HepG2 (cell line): ENCODE data around the gene MTM1. TPM values are rescaled to one million over a fixed set of nuclear protein-coding genes. Genes with fewer than 3 reads are reported as not detected.

ENCODE experiments used
- ATAC-seq: fragments of 200-7000 bp; cut with Tn5 transposase; 3 replicates; pipeline ENCODE4 v1.9.1; 2020; ENCODE audit warnings: mild to moderate bottlenecking, moderate library complexity
- BruUV-seq: library from RNA; stranded (reverse); fragments of 400-500 nt; replicated peaks from 2 replicates; lab custom pipeline; 2021; lab: Mats Ljungman, UMichigan
- CTCF ChIA-PET: fragments of 300-600 bp; formaldehyde crosslinking; extraction: SDS; loops from one replicate; lab custom pipeline; 2021; ENCODE audit warnings: low total read pairs, inconsistent platforms, low intra/inter-chr PET ratio; lab: Yijun Ruan, JAX
- POLR2A ChIA-PET: fragments of 350-600 bp; sonication (Branson Sonifier 250); formaldehyde crosslinking; loops from one replicate; lab custom pipeline; 2020; ENCODE audit warnings: antibody characterized with exemption, inconsistent platforms; lab: Yijun Ruan, JAX
- DNase-seq: peaks from one replicate; pipeline ENCODE4 v3.0.0-alpha.2; 2015; ENCODE audit warnings: low spot score
- FAIRE-seq: peaks from 3 replicates; lab custom pipeline; 2011; peaks lifted over from hg19 to GRCh38; lab: Jason Lieb, UNC
- H2AFZ ChIP-seq: one replicate; pipeline ENCODE4 v1.6.1; 2011; ENCODE audit warnings: low read length, inconsistent platforms
- H3K27ac ChIP-seq: fragments of 300-600 bp; 3 replicates; pipeline ENCODE4 v1.8.0; 2011; ENCODE audit warnings: mixed run types, mild to moderate bottlenecking, mixed read lengths, low read length, inconsistent platforms; ENCODE audit not compliant: insufficient read depth; ENCODE audit errors: extremely low read length
- H3K27me3 ChIP-seq, 2 experiments: fragments of 200-600 bp in 1 of 2; 2 replicates in 1 of 2; 3 replicates in 1 of 2; pipeline versions ENCODE4 v1.6.0 to v1.8.0; 2011; ENCODE audit warnings: low read length in 2 of 2, mild to moderate bottlenecking in 2 of 2, moderate library complexity in 2 of 2, inconsistent platforms in 1 of 2; ENCODE audit not compliant: insufficient read depth in 2 of 2, control insufficient read depth in 1 of 2
- H3K36me3 ChIP-seq, 2 experiments: fragments of 200-600 bp in 1 of 2; replicated peaks in 1 of 2; 2 replicates in 1 of 2; 3 replicates in 1 of 2; pipeline versions ENCODE4 v1.5.1 to v1.8.0; 2011; ENCODE audit warnings: low read length in 2 of 2, inconsistent platforms in 1 of 2; ENCODE audit not compliant: insufficient read depth in 2 of 2, control insufficient read depth in 1 of 2
- H3K4me1 ChIP-seq: 2 replicates; pipeline ENCODE4 v1.5.1; 2012; ENCODE audit warnings: low read length, inconsistent platforms; ENCODE audit not compliant: insufficient read depth
- H3K4me2 ChIP-seq: 2 replicates; pipeline ENCODE4 v1.6.0; 2011; ENCODE audit warnings: low read depth, low read length, inconsistent platforms
- H3K4me3 ChIP-seq, 3 experiments: fragments of 200-600 bp in 1 of 3; sonication (generic), shearing (Covaris generic) in 1 of 3; replicated peaks in 1 of 3; 2 replicates each; pipeline ENCODE4 v1.5.1; 2011 to 2016; ENCODE audit warnings: low read length in 3 of 3, inconsistent platforms in 2 of 3, low read depth in 2 of 3, mild to moderate bottlenecking in 2 of 3, control low read depth in 1 of 3, mixed read lengths in 1 of 3; ENCODE audit not compliant: insufficient read depth in 1 of 3
- H3K79me2 ChIP-seq: one replicate; pipeline ENCODE4 v1.6.1; 2011; ENCODE audit warnings: low read length, inconsistent platforms; ENCODE audit not compliant: insufficient read depth
- H3K9ac ChIP-seq: 2 replicates; pipeline ENCODE4 v1.6.0; 2011; ENCODE audit warnings: mild to moderate bottlenecking, low read depth, low read length, inconsistent platforms; ENCODE audit not compliant: insufficient read depth
- H3K9me3 ChIP-seq: 2 replicates; pipeline ENCODE4 v1.5.1; 2012; ENCODE audit warnings: mild to moderate bottlenecking, low read length
- H4K20me1 ChIP-seq: 2 replicates; pipeline ENCODE4 v1.6.0; 2011; ENCODE audit warnings: inconsistent platforms, mild to moderate bottlenecking, low read length, moderate library complexity; ENCODE audit not compliant: insufficient read depth
- ATF4 ChIP-seq, 2 experiments: fragments of 450-650 bp in 1 of 2; sonication (generic) in 1 of 2; formaldehyde crosslinking; IDR thresholded peaks; 2 replicates each; pipeline versions ENCODE4 v1.5.0 to v1.8.0; 2020 to 2022; ENCODE audit warnings: mild to moderate bottlenecking in 1 of 2, missing genetic modification reagents in 1 of 2
- BATF2 ChIP-seq: sonication (generic); formaldehyde crosslinking; IDR thresholded peaks from 2 replicates; pipeline ENCODE4 v1.8.0; 2022; ENCODE audit warnings: mild to moderate bottlenecking, missing genetic modification reagents, moderate library complexity
- GMEB1 ChIP-seq: sonication (generic); formaldehyde crosslinking; IDR thresholded peaks from 2 replicates; pipeline ENCODE4 v1.5.1; 2020; ENCODE audit warnings: missing genetic modification reagents, mild to moderate bottlenecking, borderline replicate concordance
- NCOA2 ChIP-seq: sonication (generic); formaldehyde crosslinking; IDR thresholded peaks from 2 replicates; pipeline ENCODE4 v1.8.0; 2022; ENCODE audit warnings: inconsistent platforms
- NR2F2 ChIP-seq: IDR thresholded peaks from 2 replicates; pipeline ENCODE4 v1.6.1; 2012; ENCODE audit warnings: low read depth, inconsistent platforms, borderline replicate concordance
- PCBP2 ChIP-seq: fragments of 200-400 bp; formaldehyde crosslinking; optimal IDR thresholded peaks from 2 replicates; pipeline ENCODE3; 2018; ENCODE audit warnings: low read length, low read depth; ENCODE audit not compliant: poor library complexity, severe bottlenecking
- RARA ChIP-seq: IDR thresholded peaks from 2 replicates; pipeline ENCODE4 v1.6.1; 2016; ENCODE audit warnings: missing genetic modification reagents, missing compliant biosample characterization
- SOX5 ChIP-seq: IDR thresholded peaks from 2 replicates; pipeline ENCODE4 v1.6.1; 2016; ENCODE audit warnings: borderline replicate concordance
- ZFP37 ChIP-seq: sonication (generic); formaldehyde crosslinking; IDR thresholded peaks from 2 replicates; pipeline ENCODE4 v1.4.0; 2020; ENCODE audit warnings: missing genetic modification reagents, borderline replicate concordance
- ZNF446 ChIP-seq: sonication (generic); formaldehyde crosslinking; IDR thresholded peaks from 2 replicates; pipeline ENCODE4 v1.5.0; 2020; ENCODE audit warnings: mild to moderate bottlenecking, missing genetic modification reagents
- ZNF720 ChIP-seq: sonication (generic); formaldehyde crosslinking; IDR thresholded peaks from 2 replicates; pipeline ENCODE4 v1.4.0; 2020; ENCODE audit warnings: missing genetic modification reagents
- WGBS: methylation state at CpG from one replicate; pipeline ENCODE4 v1.1.6; 2017; ENCODE audit warnings: low lambda C conversion rate; 5-methylcytosine and 5-hydroxymethylcytosine counted together
- in situ Hi-C: cut with HindIII; loops from 2 replicates; pipeline ENCODE4 v1.10.0; 2017; ENCODE audit warnings: low pct_unique_long_range_greater_than_20kb; ENCODE audit not compliant: extremely low pct_ligation_motif_present
- intact Hi-C: fragments of 100-400 bp; cut with micrococcal nuclease; formaldehyde crosslinking; loops from one replicate; pipeline ENCODE4 v1.10.0; 2022; ENCODE audit not compliant: unreplicated experiment
- polyA plus RNA-seq, 8 experiments: library from polyadenylated mRNA; depleted of rRNA in 3 of 8; stranded (reverse) in 7 of 8; unstranded in 1 of 8; fragments of >200 nt; fragmentation: Illumina TruSeq in 4 of 8; extraction: Trizol in 4 of 8; gene quantifications; 2 replicates each; pipeline versions ENCODE4 v1.2.1 to v1.2.3, GENCODE V29; 2011 to 2016; ENCODE audit warnings: low read depth in 4 of 8, missing spikeins in 1 of 8, mixed read lengths in 1 of 8; ENCODE audit not compliant: insufficient read depth in 1 of 8
- total RNA-seq, 5 experiments: library from RNA; depleted of rRNA; stranded (reverse); fragments of >200 nt; fragmentation: Illumina TruSeq; extraction: Trizol; gene quantifications; 2 replicates each; pipeline ENCODE4 v1.2.3, GENCODE V29; 2016; ENCODE audit warnings: low read depth in 1 of 5
- TF ChIP-seq, protein P1 (sequence below): sonication (generic); formaldehyde crosslinking; IDR thresholded peaks from 2 replicates; pipeline ENCODE4 v1.8.1; 2023; ENCODE audit warnings: mild to moderate bottlenecking, missing genetic modification reagents
- TF ChIP-seq, protein P2 (sequence below): sonication (generic); formaldehyde crosslinking; IDR thresholded peaks from 2 replicates; pipeline ENCODE4 v1.4.0; 2020; ENCODE audit warnings: missing genetic modification reagents, low read depth, mild to moderate bottlenecking, borderline replicate concordance

The MTM1 gene
- total and polyA plus RNA-seq, 2 of the 13 experiments (the other 11 are each of a cell fraction or from before 2014, with no cell fraction given): 12.0 to 15.2 TPM

DNA sequence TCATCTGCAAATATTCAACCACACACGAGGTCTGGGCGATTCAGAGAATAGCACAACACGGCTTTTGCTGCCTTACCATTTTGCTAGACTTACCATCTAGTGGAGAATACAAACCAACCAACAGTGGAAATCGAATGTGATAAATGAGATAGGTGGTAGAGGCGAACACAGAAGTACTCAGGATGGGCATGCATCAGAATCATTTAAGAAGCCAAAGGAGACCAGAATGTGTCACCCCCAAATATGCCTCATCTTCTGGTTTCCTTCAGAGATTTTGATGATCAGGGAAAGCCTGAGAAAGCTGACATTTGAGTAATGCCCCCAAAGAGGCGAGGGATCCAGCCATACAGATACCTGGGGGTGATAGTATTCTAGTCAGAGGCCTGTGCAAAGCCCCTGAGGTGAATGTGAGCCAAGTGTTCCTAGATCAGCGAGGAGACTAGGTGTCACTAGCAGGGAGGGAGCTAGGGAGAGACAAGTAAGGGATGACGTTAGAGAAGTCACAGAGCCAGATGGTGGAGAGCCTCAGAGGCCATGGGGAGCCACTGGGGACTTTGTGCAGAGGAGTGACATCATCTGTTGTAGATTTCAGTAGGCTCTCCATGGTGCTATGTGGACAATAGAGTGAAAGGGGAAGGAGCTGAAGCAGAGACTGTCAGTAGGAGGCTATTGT lies 126.5 kb downstream of the MTM1 start:
- no TSS peak for BruUV-seq
- H4K20me1 ChIP-seq: no peaks in the 10 kb centered on the region
- no peak overlapping the region for H3K27ac ChIP-seq
- WGBS: 85% methylated on average over 8 of the region's 8 CpGs
- in situ Hi-C loops (loop anchor here (25.0 kb wide), 1 partner anchor 733 kb away; no protein-coding TSS in a partner anchor), intact Hi-C loops (no loop called here)
- peaks cover 19% of the 10 kb centered on the region for H3K4me1 ChIP-seq
- no peaks in the 10 kb centered on the region for H3K9me3 ChIP-seq
- no peaks in the 10 kb centered on the region for H3K79me2 ChIP-seq
- TF ChIP-seq NCOA2: no peak
- no peak for TF ChIP-seq ZFP37 (CRISPR knock-in tag)
- TF ChIP-seq, protein P1, sequence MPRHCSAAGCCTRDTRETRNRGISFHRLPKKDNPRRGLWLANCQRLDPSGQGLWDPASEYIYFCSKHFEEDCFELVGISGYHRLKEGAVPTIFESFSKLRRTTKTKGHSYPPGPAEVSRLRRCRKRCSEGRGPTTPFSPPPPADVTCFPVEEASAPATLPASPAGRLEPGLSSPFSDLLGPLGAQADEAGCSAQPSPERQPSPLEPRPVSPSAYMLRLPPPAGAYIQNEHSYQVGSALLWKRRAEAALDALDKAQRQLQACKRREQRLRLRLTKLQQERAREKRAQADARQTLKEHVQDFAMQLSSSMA (CRISPR knock-in tag): no peak
- TF ChIP-seq ATF4 (CRISPR knock-in tag; IDR thresholded peaks at IDR 0.05): no peak
- TF ChIP-seq, protein P2, sequence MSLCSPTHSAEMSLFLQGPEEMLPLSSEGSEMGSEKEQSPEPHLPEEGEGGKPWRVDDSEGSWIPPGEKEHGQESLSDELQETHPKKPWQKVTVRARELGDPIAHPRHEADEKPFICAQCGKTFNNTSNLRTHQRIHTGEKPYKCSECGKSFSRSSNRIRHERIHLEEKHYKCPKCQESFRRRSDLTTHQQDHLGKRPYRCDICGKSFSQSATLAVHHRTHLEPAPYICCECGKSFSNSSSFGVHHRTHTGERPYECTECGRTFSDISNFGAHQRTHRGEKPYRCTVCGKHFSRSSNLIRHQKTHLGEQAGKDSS (CRISPR knock-in tag): no peak
- no peak for TF ChIP-seq RARA (CRISPR knock-in tag)
- no peak for TF ChIP-seq ZNF446 (CRISPR knock-in tag)
- TF ChIP-seq NR2F2: no peak
- TF ChIP-seq ZNF720: no peak
- no peak for TF ChIP-seq GMEB1 (CRISPR knock-in tag)
- no peak for TF ChIP-seq BATF2 (CRISPR knock-in tag)
- no peak for TF ChIP-seq PCBP2
- no peak for TF ChIP-seq SOX5
- no peaks in the 10 kb centered on the region for H3K27me3 ChIP-seq
- H3K4me3 ChIP-seq: no peak overlapping the region
- no peak overlapping the region for H2AFZ ChIP-seq
- H3K9ac ChIP-seq: no peak overlapping the region
- ChIA-PET CTCF (no interaction called here), POLR2A (no interaction called here)
- H3K4me2 ChIP-seq: no peak overlapping the region
- peak; percentile 17; the same call in 1 of the 3 replicates for ATAC-seq
- DNase-seq: no peak
- no peak for FAIRE-seq
- H3K36me3 ChIP-seq: peaks cover 0 to 3% of the 10 kb centered on the region in 2 experiments; a peak in 1 of 5 replicates
